ENCODE results near the gene NGF. TPM values are rescaled to one million over a fixed set of nuclear protein-coding genes. Genes with fewer than 3 reads are reported as not detected.
"Not testable (repeated sequence)": the region's sequence is repeated elsewhere in the genome, so short reads cannot be mapped to it uniquely, and the experiment has no call there.

The NGF gene
- total RNA-seq, 2 experiments from 2014 or later = not detected

- POLR2A ChIA-PET = no interaction called here
- no peak for DNase-seq
- no peaks in the 10 kb centered on the region for H3K4me1 Mint-ChIP-seq
- H3K36me3 Mint-ChIP-seq = no peaks in the 10 kb centered on the region
- H3K27me3 Mint-ChIP-seq = no peaks in the 10 kb centered on the region
- no peak overlapping the region for H3K27ac Mint-ChIP-seq
- no peaks in the 10 kb centered on the region for H3K9me3 Mint-ChIP-seq
- H3K4me3 Mint-ChIP-seq = no peak overlapping the region
- no peak for ATAC-seq (ENCODE audit: low read depth)
Observed at GRCh38 chr1:115311474-115311989, 26.5 kb downstream of the NGF start.

DNA sequence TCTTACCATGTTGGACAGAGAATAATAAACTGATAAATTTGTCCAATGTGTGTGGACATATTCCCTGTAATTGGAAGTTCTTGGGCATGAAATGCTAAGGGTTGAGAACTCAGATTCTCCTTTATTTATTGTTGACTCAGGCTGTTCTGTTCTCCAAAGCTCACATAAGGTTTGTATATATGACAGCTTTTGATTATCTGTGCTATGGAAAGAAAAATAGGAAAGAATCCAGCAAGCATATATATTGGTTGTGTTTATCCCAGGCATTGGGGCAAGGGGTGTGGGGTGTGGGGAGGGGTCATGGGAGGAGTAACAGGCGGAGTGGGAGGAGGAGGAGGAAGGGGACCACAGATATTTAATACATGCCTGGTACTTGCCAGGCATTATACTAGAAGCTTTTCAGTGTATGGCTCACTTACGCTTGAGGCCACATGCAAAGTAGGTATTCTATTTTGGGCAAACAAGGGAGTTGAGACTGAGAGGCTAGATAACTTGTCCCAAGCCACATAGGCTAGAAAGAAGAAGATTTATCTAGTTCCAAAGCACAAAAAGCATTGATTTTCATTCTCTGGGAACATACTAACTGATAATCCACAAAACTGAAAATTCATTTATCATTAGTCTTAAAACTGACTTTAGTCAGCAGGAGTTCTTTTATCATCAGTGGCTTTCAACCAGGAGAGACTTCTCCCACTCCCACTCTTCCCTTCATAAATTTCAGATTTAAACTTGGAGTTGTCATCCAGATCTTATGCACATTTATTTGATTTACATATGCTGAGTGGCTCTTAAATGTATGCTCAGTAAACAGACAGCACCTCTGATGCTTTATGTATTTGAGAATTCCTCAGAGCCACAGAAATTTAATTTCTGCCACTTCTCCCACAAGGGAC is 27.2 kb downstream of the NGF start:
- no peak overlapping the region for H3K4me3 Mint-ChIP-seq
- H3K27ac Mint-ChIP-seq = no peak overlapping the region
- no peaks in the 10 kb centered on the region for H3K36me3 Mint-ChIP-seq
- no peaks in the 10 kb centered on the region for H3K27me3 Mint-ChIP-seq
- POLR2A ChIA-PET = no interaction called here
- no peak for ATAC-seq (ENCODE audit: low read depth)
- DNase-seq = no peak
- H3K9me3 Mint-ChIP-seq = no peaks in the 10 kb centered on the region
- H3K4me1 Mint-ChIP-seq = no peaks in the 10 kb centered on the region

- H3K4me1 Mint-ChIP-seq; H3K27ac Mint-ChIP-seq; H3K9me3 Mint-ChIP-seq; POLR2A ChIA-PET; H3K4me3 Mint-ChIP-seq; H3K27me3 Mint-ChIP-seq; H3K36me3 Mint-ChIP-seq; ATAC-seq (ENCODE audit: low read depth); DNase-seq: not testable (repeated sequence)
Observed at GRCh38 chr1:115309504-115309903, 28.5 kb downstream of the NGF start.

GRCh38 chr1:115308969-115309368 is 29.1 kb downstream of the NGF start:
- ATAC-seq (ENCODE audit: low read depth) = no peak
- Mint-ChIP-seq H3K4me1 (no peaks in the 10 kb centered on the region), H3K9me3 (no peaks in the 10 kb centered on the region), H3K4me3 (no peak overlapping the region), H3K27me3 (no peaks in the 10 kb centered on the region), H3K27ac (no peak overlapping the region), H3K36me3 (no peaks in the 10 kb centered on the region)
- DNase-seq = no peak
- POLR2A ChIA-PET = no interaction called here

DNA sequence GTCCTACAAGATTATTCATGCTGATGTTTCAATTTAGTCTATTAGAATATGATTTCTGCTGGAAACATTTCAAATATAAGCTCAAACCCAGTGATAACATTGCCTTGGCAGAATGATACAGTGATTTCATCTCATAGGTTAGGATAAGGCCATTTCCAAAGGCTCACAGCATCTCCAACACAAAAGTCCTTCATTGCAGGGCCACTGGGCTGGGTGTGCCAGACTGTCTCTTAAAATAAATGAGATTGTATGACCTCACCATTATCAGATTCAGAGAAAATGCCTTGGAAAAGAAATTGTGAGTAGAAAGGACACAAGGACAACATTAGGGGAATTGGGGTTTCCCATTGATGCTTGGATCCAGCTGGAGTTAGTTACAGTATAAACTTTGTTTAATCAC is 30.4 kb downstream of the NGF start:
- no peak for DNase-seq
- Mint-ChIP-seq H3K27me3 (no peaks in the 10 kb centered on the region), H3K9me3 (no peaks in the 10 kb centered on the region), H3K4me1 (no peaks in the 10 kb centered on the region), H3K36me3 (no peaks in the 10 kb centered on the region), H3K27ac (no peak overlapping the region), H3K4me3 (no peak overlapping the region)
- POLR2A ChIA-PET = no interaction called here
- no peak for ATAC-seq (ENCODE audit: low read depth)

DNA sequence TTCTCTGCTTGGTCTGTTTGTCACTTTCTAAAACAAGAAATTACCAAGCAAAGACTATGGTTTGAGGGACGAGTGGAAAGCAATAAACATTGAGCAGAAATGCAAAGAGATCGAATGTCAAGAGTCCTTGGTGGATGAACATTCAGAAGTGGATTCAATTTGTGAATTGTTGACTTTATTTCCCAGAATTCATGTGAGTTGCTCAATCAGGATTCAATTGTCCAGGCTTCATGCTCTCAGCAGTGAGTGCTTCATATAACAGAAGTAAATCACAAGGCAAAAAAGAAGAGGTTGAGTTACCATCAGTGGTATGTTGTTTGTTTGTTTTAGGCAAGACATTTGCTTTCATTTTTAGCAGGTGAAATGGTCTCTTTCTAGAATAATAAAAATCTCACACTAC is 31.9 kb downstream of the NGF start:
- Mint-ChIP-seq H3K9me3 (no peaks in the 10 kb centered on the region), H3K27me3 (no peaks in the 10 kb centered on the region), H3K27ac (no peak overlapping the region), H3K36me3 (no peaks in the 10 kb centered on the region), H3K4me3 (no peak overlapping the region), H3K4me1 (no peaks in the 10 kb centered on the region)
- POLR2A ChIA-PET = no interaction called here
- no peak for ATAC-seq (ENCODE audit: low read depth)
- DNase-seq = no peak

- H3K4me1 Mint-ChIP-seq = no peaks in the 10 kb centered on the region
- ATAC-seq (ENCODE audit: low read depth) = no peak
- no peaks in the 10 kb centered on the region for H3K9me3 Mint-ChIP-seq
- no peaks in the 10 kb centered on the region for H3K27me3 Mint-ChIP-seq
- H3K27ac Mint-ChIP-seq = no peak overlapping the region
- H3K36me3 Mint-ChIP-seq = no peaks in the 10 kb centered on the region
- DNase-seq = no peak
- no peak overlapping the region for H3K4me3 Mint-ChIP-seq
- POLR2A ChIA-PET = no interaction called here
Observed at GRCh38 chr1:115303364-115303763, 34.7 kb downstream of the NGF start.

GRCh38 chr1:115302390-115302961 is 35.6 kb downstream of the NGF start:
- ATAC-seq (ENCODE audit: low read depth) = no peak
- H3K4me3 Mint-ChIP-seq = no peak overlapping the region

GRCh38 chr1:115301438-115302020 is 36.5 kb downstream of the NGF start:
- no peak overlapping the region for H3K27ac Mint-ChIP-seq
- no peak overlapping the region for H3K4me3 Mint-ChIP-seq
- DNase-seq = no peak

More at GRCh38 chr1:115302390-115302961, 35.6 kb downstream of the NGF start:
- no peak overlapping the region for H3K27ac Mint-ChIP-seq
- POLR2A ChIA-PET = no interaction called here
- no peaks in the 10 kb centered on the region for H3K27me3 Mint-ChIP-seq
- H3K36me3 Mint-ChIP-seq = no peaks in the 10 kb centered on the region
- no peaks in the 10 kb centered on the region for H3K9me3 Mint-ChIP-seq
- DNase-seq = no peak
- H3K4me1 Mint-ChIP-seq = no peaks in the 10 kb centered on the region

GRCh38 chr1:115300087-115300876 is 37.8 kb downstream of the NGF start:
- H3K9me3 Mint-ChIP-seq = no peaks in the 10 kb centered on the region
- H3K4me3 Mint-ChIP-seq = no peak overlapping the region
- DNase-seq = no peak
- no peak overlapping the region for H3K27ac Mint-ChIP-seq
- no peaks in the 10 kb centered on the region for H3K27me3 Mint-ChIP-seq
- no peak for ATAC-seq (ENCODE audit: low read depth)
- no peaks in the 10 kb centered on the region for H3K4me1 Mint-ChIP-seq
- POLR2A ChIA-PET = no interaction called here
- no peaks in the 10 kb centered on the region for H3K36me3 Mint-ChIP-seq

More at GRCh38 chr1:115301438-115302020, 36.5 kb downstream of the NGF start:
- Mint-ChIP-seq H3K9me3 (no peaks in the 10 kb centered on the region), H3K36me3 (no peaks in the 10 kb centered on the region), H3K4me1 (no peaks in the 10 kb centered on the region), H3K27me3 (no peaks in the 10 kb centered on the region)
- no peak for ATAC-seq (ENCODE audit: low read depth)
- POLR2A ChIA-PET = no interaction called here

DNA sequence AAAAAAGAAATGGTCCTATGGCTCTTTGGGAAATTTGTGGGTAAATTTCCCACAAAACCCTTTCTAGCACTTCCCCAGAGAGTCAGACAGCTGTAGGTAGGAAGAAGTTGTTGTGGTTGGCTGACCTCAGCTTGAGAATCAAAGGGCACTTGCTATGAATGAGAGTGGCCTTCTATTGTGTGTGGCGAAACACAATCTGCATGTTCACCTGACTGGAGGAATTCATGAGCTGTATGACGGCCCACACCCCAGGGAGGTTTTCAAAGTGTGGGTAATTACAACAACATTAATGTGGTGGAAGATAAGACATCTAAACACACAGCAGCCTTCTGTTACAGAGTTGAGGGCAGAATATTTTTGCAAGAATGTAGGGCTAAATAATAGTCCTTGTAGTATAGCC is 38.8 kb downstream of the NGF start:
- ATAC-seq (ENCODE audit: low read depth) (no peak), DNase-seq (no peak)
- H3K27ac Mint-ChIP-seq = no peak overlapping the region
- H3K4me3 Mint-ChIP-seq = no peak overlapping the region
- no peaks in the 10 kb centered on the region for H3K4me1 Mint-ChIP-seq
- no peaks in the 10 kb centered on the region for H3K36me3 Mint-ChIP-seq
- H3K27me3 Mint-ChIP-seq = peaks cover 6% of the 10 kb centered on the region
- no peaks in the 10 kb centered on the region for H3K9me3 Mint-ChIP-seq
- POLR2A ChIA-PET = no interaction called here

DNA sequence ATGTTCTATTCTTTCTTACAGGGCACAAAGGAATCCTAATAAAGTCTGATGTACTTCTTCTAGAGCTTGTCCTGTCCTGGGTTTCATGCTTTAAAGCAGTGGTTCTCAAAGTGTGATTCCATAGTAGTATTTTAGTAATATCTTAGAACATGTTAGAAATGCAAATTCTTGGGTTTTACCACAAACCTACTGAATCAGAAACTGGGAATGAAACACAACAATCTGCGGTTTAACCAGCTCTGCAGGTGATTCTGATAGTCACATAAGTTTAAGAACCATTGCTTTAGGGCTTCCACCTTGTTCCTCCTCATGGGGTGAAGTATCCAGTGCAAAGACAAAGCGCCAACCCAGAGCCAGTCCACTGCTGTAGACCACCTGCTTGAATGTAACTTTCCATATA is 41.1 kb downstream of the NGF start:
- no peak overlapping the region for H3K4me3 Mint-ChIP-seq
- H3K27ac Mint-ChIP-seq = no peak overlapping the region
- no peak for DNase-seq
- H3K36me3 Mint-ChIP-seq = no peaks in the 10 kb centered on the region
- no peaks in the 10 kb centered on the region for H3K9me3 Mint-ChIP-seq
- peaks cover 6% of the 10 kb centered on the region for H3K27me3 Mint-ChIP-seq
- ATAC-seq (ENCODE audit: low read depth) = no peak
- POLR2A ChIA-PET = no interaction called here
- H3K4me1 Mint-ChIP-seq = no peaks in the 10 kb centered on the region

GRCh38 chr1:115295904-115296696 is 41.9 kb downstream of the NGF start:
- H3K27ac Mint-ChIP-seq = no peak overlapping the region
- H3K4me1 Mint-ChIP-seq = no peaks in the 10 kb centered on the region
- H3K36me3 Mint-ChIP-seq = no peaks in the 10 kb centered on the region
- peaks cover 6% of the 10 kb centered on the region for H3K27me3 Mint-ChIP-seq
- DNase-seq (no peak), ATAC-seq (ENCODE audit: low read depth) (no peak)
- H3K4me3 Mint-ChIP-seq = no peak overlapping the region
- POLR2A ChIA-PET = no interaction called here
- no peaks in the 10 kb centered on the region for H3K9me3 Mint-ChIP-seq

Measured in activated naive CD8-positive, alpha-beta T cell treated with anti-CD3 and anti-CD28 coated beads, Interleukin-2, amount 10 ng/mL, durations not matched to agents 7 days and 5 days (primary cell).